Measurements from ENCODE around the gene FKRP. TPM values are rescaled to one million over a fixed set of nuclear protein-coding genes. Genes with fewer than 3 reads are reported as not detected.

The FKRP gene
- total RNA-seq, 1 experiment from 2014 or later: 21.7 TPM

DNA sequence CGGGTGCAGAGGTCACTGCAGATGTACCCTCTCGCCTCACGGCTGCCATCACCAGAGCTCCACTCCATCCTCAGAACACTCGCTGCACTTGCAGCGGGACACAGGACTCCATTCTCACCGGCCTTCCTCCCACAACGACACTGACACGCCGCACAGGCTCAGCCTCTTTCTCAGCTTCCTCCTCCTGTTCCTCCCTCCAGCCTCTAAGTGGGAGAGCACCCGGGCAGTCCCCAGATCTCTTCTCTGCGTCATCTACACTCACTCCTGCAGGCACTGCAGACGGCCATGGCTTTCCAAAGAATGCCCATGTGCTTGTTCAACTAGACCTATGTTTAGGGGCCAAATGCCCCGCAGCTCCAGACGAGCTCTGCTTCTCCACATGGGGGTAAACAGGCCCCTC, 14.3 kb upstream of the FKRP start:
- no peak for DNase-seq (ENCODE audit: low read depth)

- DNase-seq (ENCODE audit: low read depth): no peak
These were observed 13.5 kb upstream of the FKRP start for GRCh38 chr19:46732172-46732938.

GRCh38 chr19:46732966-46733689, 12.7 kb upstream of the FKRP start:
- no peak for DNase-seq (ENCODE audit: low read depth)

DNA sequence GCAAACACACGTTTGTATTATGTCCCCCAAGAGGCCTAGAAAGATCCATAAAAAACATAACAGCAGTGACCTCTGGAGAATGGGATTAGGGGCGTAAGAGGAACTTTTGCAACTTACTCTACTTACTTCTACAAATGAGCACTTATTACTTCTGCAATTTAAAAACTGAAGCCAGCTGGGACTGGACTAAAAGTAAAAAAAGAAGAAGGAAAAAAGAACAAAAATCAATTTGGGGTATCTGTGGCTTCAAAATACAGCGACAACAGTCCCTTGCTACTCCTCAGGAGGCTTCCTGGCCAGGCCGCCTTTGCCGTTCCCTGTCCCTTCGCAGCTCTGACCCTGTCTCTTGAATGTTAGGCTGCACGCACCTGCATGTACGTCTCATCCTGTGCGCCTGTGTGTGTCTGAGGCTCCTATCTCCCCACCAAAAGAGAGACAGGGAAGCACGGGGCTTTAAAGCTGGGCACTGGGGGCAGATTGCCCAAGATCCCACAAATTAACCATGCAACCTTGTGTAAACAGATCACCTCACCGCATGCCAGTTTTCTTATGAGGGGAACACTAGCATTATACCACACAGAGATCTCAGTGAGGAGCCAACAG, 12.1 kb upstream of the FKRP start:
- DNase-seq (ENCODE audit: low read depth): no peak

DNA sequence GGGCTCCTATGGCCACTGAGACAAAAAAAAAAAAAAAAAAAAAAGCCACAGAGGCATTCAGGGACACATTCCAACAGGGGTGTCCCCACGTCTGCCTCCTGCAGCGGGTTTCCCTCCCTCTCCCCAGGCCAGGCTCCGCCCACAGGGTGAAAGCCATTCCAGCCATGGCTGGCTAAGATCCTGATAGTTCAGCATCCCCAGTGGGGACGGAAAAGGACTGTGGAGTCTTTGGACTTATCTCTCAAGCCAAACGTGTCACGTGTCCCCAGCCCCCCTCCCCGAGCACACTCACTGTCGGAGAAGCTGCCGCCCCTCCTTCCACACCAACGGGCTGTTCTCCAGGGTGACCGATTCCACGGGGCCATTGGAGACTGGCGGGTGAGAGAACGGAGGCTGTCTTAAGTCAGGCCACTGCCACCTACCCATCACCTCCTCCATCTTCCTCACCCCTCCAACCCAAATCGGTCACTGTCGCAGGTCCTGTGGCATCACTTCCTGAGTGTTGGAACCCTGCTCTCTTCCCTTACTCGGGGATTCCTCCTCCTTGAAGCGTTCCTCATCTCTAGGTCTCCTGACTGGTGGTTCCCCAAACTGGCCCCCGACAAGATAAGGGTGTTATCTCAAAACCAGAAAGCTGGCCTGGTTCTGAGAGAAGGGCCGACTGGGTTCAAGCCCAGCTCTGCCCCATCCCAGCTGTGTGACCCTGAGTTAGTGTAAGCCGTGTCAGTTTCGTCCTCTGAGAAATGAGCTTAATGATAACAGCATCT, 9.1 kb upstream of the FKRP start:
- no peak for DNase-seq (ENCODE audit: low read depth)

- DNase-seq (ENCODE audit: low read depth): no peak
These were observed 8.6 kb upstream of the FKRP start for GRCh38 chr19:46737298-46737654.

GRCh38 chr19:46737761-46738171, 8.1 kb upstream of the FKRP start:
- DNase-seq (ENCODE audit: low read depth): no peak

- no peak for DNase-seq (ENCODE audit: low read depth)
These were observed 6.5 kb upstream of the FKRP start for GRCh38 chr19:46739290-46739771.

DNA sequence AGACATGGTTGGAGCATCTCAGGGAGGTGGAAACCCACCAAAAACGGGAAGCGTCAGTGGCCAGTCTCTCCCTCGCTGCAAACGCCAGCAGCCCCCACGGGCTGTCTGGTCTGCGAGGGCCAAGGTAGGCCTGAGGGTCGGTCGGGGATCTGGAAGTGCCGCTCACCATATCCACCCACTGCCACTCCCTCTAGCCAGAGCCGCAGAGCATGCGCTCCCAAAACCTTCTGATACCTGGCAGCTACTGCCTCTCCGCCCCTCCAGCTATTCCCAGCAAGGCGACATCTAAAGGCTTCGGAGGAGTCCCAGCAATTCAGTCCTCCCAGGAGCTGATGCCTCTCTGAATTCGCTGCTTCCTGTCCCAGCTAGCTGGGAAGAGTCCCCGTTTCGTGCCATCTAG, 4.4 kb upstream of the FKRP start:
- DNase-seq (ENCODE audit: low read depth): no peak

DNA sequence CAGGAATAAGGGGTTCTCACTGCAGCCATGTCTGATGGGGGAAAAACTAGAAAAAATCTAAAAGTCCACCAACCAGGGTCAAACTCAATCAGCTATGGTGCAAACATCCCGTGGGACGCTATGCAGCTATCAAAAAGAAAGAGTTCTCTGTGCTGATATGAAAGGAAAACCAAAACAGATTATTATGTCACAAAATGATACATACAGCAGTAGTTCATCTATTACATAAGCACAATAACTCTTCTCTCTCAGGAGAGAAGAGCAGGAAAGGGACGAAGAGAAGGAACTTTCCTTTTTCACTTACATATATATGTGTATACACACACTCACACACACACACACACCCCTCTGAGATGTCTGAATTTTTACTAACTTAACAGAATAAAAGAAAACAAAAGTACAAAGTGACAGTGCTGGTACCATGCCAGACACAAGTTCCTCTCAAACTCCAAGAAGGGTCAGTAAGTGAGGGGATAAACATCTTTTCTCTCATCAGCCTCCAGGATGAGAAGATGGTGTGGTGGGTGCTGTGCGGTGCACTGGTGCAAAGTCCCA, 2.9 kb upstream of the FKRP start:
- DNase-seq (ENCODE audit: low read depth): no peak

- DNase-seq (ENCODE audit: low read depth): no peak
These were observed 1.7 kb upstream of the FKRP start for GRCh38 chr19:46744005-46744691.

DNA sequence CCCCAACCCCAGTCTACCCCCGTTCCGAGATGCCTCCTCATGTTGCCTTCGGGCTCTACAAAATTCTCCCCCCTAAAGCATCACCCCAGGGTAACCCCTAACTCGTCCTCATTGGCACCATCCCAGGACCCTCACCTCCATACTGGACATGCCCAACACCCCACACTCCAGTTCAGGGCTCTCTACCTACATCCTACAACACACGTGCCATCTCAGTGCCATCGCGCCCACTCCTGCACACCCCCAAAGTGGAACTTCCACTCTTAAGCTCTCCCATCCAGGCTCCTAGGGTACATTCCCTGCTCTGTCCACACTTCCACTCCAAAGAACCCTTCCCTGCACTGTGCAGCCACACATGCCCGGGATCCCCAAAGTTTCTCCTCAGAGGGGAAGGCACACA, 827 bp upstream of the FKRP start:
- no peak for DNase-seq (ENCODE audit: low read depth)

GRCh38 chr19:46746281-46747057, 612 bp downstream of the FKRP start, which contains the start of gene STRN4:
Gene STRN4, minus strand, starts transcription at chr19:46746450. Its CDS starts 20 bp downstream, at chr19:46746430.
- no peak for DNase-seq (ENCODE audit: low read depth)

- no peak for DNase-seq (ENCODE audit: low read depth)
These were observed 2.7 kb downstream of the FKRP start for GRCh38 chr19:46748325-46749109.

GRCh38 chr19:46753420-46754155, 7.7 kb downstream of the FKRP start:
- DNase-seq (ENCODE audit: low read depth): no peak

- DNase-seq (ENCODE audit: low read depth): peak; percentile 40
These were observed 9.4 kb downstream of the FKRP start for GRCh38 chr19:46755077-46755852.

DNA sequence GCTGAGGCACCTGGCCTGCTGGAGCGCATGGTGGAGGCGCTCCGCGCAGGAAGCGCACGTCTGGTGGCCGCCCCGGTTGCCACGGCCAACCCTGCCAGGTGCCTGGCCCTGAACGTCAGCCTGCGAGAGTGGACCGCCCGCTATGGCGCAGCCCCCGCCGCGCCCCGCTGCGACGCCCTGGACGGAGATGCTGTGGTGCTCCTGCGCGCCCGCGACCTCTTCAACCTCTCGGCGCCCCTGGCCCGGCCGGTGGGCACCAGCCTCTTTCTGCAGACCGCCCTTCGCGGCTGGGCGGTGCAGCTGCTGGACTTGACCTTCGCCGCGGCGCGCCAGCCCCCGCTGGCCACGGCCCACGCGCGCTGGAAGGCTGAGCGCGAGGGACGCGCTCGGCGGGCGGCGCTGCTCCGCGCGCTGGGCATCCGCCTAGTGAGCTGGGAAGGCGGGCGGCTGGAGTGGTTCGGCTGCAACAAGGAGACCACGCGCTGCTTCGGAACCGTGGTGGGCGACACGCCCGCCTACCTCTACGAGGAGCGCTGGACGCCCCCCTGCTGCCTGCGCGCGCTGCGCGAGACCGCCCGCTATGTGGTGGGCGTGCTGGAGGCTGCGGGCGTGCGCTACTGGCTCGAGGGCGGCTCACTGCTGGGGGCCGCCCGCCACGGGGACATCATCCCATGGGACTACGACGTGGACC, 10.1 kb downstream of the FKRP start:
- DNase-seq (ENCODE audit: low read depth): no peak

Data from HT1080 (cell line).